Thyroid gland (tissue), 4 donors: ENCODE measurements around the gene PRDM1.

Experiments used
- CTCF ChIP-seq, 6 experiments: fragments of 200-600 bp in 3 of 6; fragments of 450-650 bp in 3 of 6; sonication (generic) in 3 of 6; IDR thresholded peaks; one replicate each; pipeline ENCODE4 v1.5.1; 2016 to 2019; ENCODE audit warnings: antibody characterized with exemption in 6 of 6, mild to moderate bottlenecking in 2 of 6, inconsistent platforms in 1 of 6, moderate library complexity in 1 of 6
- POLR2A ChIP-seq, 2 donors: fragments of 450-650 bp; IDR thresholded peaks; one replicate each; pipeline ENCODE4 v1.6.1; 2017; ENCODE audit warnings: antibody characterized with exemption in 2 of 2, mild to moderate bottlenecking in 2 of 2, moderate library complexity in 1 of 2

GRCh38 chr6:106046854-106047200 lies 39.3 kb upstream of the PRDM1 start:
- TF ChIP-seq POLR2A (IDR thresholded peaks at IDR 0.05) (no peak), CTCF (IDR thresholded peaks at IDR 0.05) (no peak)
